ENCODE data around the gene KLHL17.
A peak's percentile ranks its signal among the peaks of the same experiment; 100 is the strongest.

Gene KLHL17

DNA sequence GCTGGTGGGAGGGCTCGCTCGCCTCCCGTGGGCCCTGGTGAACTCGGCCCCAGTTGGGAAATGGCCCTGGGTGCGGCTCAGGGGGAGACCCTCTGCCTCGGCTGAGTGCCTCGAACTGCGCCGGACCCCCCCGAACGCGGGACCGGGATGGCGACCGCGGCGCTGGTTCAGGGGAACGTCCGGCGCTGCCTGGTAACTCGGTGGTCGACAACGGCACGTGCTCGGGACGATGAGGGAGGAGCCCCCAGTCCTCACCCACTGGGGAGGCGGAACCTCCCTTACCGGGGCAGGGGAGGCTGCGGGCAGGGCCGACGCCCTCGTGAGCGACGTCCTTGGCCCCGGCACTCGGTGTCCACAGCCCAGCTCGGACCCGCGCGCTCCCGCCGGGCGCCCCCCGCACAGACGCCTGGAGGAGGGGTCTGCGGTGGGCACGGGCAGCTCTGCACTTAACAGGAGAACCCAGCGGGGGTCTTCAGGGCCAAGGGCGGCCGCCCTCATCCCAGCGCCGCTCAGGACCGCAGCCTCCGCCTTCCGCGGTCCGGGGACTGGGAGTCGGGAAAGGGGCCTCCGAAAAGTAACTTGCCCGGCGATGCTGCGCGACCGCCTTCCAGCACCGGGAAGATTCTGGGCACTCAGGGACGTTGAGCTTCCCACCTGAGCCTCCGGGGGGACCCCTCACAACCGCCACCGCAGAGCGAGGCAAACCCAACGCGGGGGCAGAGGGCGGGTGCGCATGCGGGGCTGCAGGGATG is 37.8 kb downstream of the KLHL17 start:
- no peak overlapping the region for H3K27ac ChIP-seq
- no peak overlapping the region for H3K9ac ChIP-seq (ENCODE audit: insufficient read length)
- H3K9me3 ChIP-seq (ENCODE audit: low read depth, low read length) = no peaks in the 10 kb centered on the region
- TF ChIP-seq FOXP2 (optimal IDR thresholded peaks at IDR 0.05; ENCODE audit: control extremely low read depth, extremely low read length, insufficient read depth) (no peak), EZH2 (IDR thresholded peaks at IDR 0.05) (no peak), POLR2AphosphoS5 (IDR thresholded peaks at IDR 0.05; ENCODE audit: borderline replicate concordance, low read depth, low read length) (no peak; the same call in 1 of the 2 replicates)
- peak overlapping the region; percentile 98 for H3K4me3 ChIP-seq
- no peaks in the 10 kb centered on the region for H3K36me3 ChIP-seq (ENCODE audit: insufficient read depth, low read length)
- no peak for DNase-seq (ENCODE audit: low read depth, low spot score)

DNA sequence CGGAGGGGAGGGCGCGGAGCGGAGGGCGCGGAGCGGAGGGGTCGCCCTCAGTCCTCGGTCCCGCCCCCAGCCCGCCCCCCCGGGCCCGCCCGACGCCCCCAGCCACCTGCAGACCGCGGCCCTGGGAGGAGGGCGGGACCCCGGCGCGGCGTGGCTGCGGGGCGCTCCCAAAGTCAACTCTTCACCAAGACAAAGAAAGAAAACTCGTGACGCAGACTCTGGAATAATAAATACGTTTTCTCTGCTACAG is 38.3 kb downstream of the KLHL17 start:
- peak overlapping the region; percentile 68 for H3K27ac ChIP-seq
- no peaks in the 10 kb centered on the region for H3K9me3 ChIP-seq (ENCODE audit: low read depth, low read length)
- DNase-seq (ENCODE audit: low read depth, low spot score) = no peak
- TF ChIP-seq POLR2AphosphoS5 (IDR thresholded peaks at IDR 0.05; ENCODE audit: borderline replicate concordance, low read depth, low read length) (peak; percentile 45; the same call in 1 of the 2 replicates), FOXP2 (optimal IDR thresholded peaks at IDR 0.05; ENCODE audit: control extremely low read depth, extremely low read length, insufficient read depth) (no peak), EZH2 (IDR thresholded peaks at IDR 0.05) (no peak)
- peak overlapping the region; percentile 98 for H3K4me3 ChIP-seq
- H3K36me3 ChIP-seq (ENCODE audit: insufficient read depth, low read length) = no peaks in the 10 kb centered on the region
- peak overlapping the region; percentile 99 for H3K9ac ChIP-seq (ENCODE audit: insufficient read length)

DNA sequence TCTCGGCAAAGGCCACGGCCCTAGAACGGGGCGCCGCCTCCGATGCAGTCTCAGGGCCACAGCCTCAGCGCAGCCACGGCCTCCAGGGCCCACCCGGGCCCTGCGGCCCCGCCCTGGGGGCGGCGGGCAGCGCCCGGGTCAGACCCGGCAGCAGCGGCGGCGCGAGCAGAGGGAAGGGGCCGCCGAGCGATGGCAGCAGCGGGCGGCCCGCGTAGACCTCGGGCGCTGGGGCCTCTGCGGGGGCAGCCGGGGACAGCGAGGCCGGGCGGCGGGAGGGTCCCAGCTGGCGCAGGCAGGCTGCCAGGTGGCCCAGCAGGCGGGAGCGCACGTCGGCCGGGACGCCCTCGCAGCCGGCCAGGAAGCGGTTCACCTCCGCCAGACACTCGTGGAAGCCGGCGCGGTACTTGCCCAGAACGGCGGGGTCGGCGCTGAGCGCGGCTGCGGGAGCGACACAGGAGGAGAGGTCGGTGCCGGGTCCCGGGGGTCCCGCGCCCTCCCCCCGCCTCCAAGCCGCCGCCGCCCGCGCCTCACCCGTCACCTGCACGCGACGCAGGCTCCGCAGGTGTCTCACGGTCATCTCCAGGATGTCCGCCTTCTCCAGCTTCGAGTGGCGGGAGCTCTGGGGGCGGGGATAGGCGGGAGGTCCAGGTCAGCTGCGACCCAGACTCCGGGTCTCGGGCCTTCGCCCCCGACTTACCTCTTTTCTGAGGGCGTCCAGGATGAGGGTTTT is 38.8 kb downstream of the KLHL17 start:
- no peak for TF ChIP-seq FOXP2 (optimal IDR thresholded peaks at IDR 0.05; ENCODE audit: control extremely low read depth, extremely low read length, insufficient read depth)
- no peak for TF ChIP-seq EZH2 (IDR thresholded peaks at IDR 0.05)
- no peak for TF ChIP-seq POLR2AphosphoS5 (IDR thresholded peaks at IDR 0.05; ENCODE audit: borderline replicate concordance, low read depth, low read length)
- peak overlapping the region; percentile 98 for H3K4me3 ChIP-seq
- no peak for DNase-seq (ENCODE audit: low read depth, low spot score)
- H3K27ac ChIP-seq = peak overlapping the region; percentile 81
- H3K9ac ChIP-seq (ENCODE audit: insufficient read length) = peak overlapping the region; percentile 99
- no peaks in the 10 kb centered on the region for H3K36me3 ChIP-seq (ENCODE audit: insufficient read depth, low read length)
- no peaks in the 10 kb centered on the region for H3K9me3 ChIP-seq (ENCODE audit: low read depth, low read length)

DNA sequence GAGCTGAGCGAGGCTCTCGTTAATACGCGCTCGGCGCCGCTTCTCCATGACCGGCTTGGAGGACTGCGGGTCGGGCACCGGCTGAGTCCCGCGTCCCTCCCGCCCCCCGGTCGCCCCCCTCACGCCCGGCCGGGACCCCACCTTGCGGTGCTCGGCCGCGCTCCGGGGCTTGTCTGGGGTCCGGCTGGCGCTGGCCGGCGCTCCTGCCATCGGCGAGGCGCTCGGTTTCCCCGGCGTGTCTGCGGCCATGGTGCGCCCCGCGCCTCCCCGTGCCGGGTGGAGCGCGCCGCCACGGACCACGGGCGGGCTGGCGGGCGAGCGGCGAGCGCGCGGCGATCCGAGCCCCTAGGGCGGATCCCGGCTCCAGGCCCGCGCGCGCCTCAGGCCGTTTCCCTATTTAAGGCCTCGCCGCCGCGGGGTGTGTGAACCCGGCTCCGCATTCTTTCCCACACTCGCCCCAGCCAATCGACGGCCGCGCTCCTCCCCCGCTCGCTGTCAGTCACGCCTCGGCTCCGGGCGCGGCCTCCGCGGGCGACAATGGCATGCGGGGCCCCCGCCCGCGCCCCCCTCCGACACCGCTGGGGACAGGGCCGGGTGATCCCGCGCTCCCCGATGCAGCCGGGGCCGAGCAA is 39.5 kb downstream of the KLHL17 start, which contains the start of gene HES4:
TSS of gene HES4 (minus strand) at position 373 of the 632 bp plus-strand sequence. CDS start at position 249, 124 bp downstream.
- H3K9ac ChIP-seq (ENCODE audit: insufficient read length) = peak within 1 kb of the TSS; percentile 99
- no peaks in the 10 kb centered on the region for H3K9me3 ChIP-seq (ENCODE audit: low read depth, low read length)
- peak; percentile 40 for DNase-seq (ENCODE audit: low read depth, low spot score)
- no peaks in the 10 kb centered on the region for H3K36me3 ChIP-seq (ENCODE audit: insufficient read depth, low read length)
- H3K4me3 ChIP-seq = peak within 1 kb of the TSS; percentile 98
- no peak for TF ChIP-seq EZH2 (IDR thresholded peaks at IDR 0.05)
- no peak for TF ChIP-seq FOXP2 (optimal IDR thresholded peaks at IDR 0.05; ENCODE audit: control extremely low read depth, extremely low read length, insufficient read depth)
- 0 out of 2 replicates have a peak, but pooled peaks have one; percentile 15 for TF ChIP-seq POLR2AphosphoS5 (IDR thresholded peaks at IDR 0.05; ENCODE audit: borderline replicate concordance, low read depth, low read length)
- peak within 1 kb of the TSS; percentile 98 for H3K27ac ChIP-seq

DNA sequence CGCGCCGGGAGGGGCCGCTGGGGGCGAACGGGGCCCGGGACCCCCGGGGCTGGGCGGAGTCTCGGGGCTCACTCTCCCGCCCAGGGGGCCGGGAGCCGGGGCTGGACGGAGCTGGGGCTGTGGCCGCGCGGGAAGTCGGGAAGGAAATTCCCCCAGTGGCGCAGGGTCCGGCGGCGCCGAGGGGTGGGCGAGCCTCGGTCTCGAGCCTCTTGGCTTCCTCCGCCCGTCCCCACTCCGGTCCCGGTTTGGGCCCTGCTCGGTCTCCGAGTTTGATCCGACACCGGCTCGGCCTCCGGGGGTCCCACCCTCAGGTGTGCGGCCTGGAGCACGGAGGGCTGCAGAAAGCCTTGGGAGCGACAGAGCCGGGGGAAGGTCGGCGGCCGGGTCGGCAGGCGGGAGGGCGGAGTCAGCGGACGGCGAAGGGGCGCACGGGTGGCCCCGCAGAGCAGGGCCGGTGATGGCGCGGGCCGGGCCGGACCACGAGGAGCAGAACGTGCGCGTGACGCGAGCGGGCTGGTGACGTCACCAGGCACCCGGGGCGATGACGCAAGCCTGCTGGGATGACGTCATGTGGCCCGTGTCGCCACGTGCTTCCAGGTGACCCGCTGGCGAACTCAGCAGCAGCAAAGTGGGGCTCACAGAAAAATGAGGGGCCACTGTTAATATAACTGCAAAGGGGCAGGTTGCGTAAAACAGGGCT is 40.1 kb downstream of the KLHL17 start:
- peak overlapping the region; percentile 99 for H3K9ac ChIP-seq (ENCODE audit: insufficient read length)
- TF ChIP-seq FOXP2 (optimal IDR thresholded peaks at IDR 0.05; ENCODE audit: control extremely low read depth, extremely low read length, insufficient read depth) (no peak), POLR2AphosphoS5 (IDR thresholded peaks at IDR 0.05; ENCODE audit: borderline replicate concordance, low read depth, low read length) (no peak; the same call in 1 of the 2 replicates), EZH2 (IDR thresholded peaks at IDR 0.05) (no peak)
- H3K27ac ChIP-seq = peak overlapping the region; percentile 98
- DNase-seq (ENCODE audit: low read depth, low spot score) = no peak
- H3K9me3 ChIP-seq (ENCODE audit: low read depth, low read length) = no peaks in the 10 kb centered on the region
- no peaks in the 10 kb centered on the region for H3K36me3 ChIP-seq (ENCODE audit: insufficient read depth, low read length)
- peak overlapping the region; percentile 98 for H3K4me3 ChIP-seq

DNA sequence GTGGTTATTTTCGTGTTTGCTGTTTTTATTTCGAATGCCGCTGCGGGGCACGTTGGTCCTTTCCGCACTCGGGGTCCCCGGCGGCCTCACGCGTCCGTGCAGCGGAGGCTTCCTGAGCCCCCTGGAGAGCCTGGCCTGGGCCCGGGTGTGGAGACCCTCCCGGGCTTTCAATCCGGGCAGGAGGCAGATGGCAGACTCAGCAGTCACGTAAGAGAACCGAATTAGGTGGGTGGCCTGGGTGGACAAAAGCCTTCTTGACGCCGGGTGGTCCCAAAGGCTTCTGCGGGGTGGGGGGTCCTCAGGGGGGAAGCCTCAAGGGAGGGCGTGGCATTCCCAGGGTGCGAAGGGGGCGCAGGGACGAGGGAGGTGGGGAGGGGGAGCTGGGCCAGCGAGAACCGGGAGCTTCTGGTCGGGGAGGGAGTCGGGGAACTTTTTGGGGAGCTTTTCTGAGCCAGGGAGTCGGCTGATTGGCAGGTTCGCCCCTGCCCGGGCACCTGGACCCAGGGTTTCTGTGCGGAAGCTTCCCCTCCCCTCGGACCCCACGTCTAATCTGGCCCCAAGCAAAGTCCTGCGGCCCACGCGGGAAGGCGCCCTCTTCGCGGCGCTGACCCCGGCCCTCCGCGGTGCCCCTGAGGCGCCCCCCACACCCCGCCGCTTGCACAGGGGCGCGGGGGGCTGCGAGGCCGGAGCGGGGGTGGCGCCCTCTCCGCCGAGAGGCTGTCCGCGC is 40.8 kb downstream of the KLHL17 start:
- Histone ChIP-seq H3K9ac (ENCODE audit: insufficient read length) (peak overlapping the region; percentile 99), H3K4me3 (peak overlapping the region; percentile 98), H3K36me3 (ENCODE audit: insufficient read depth, low read length) (no peaks in the 10 kb centered on the region), H3K9me3 (ENCODE audit: low read depth, low read length) (no peaks in the 10 kb centered on the region), H3K27ac (peak overlapping the region; percentile 98)
- TF ChIP-seq EZH2 (IDR thresholded peaks at IDR 0.05) (no peak), POLR2AphosphoS5 (IDR thresholded peaks at IDR 0.05; ENCODE audit: borderline replicate concordance, low read depth, low read length) (no peak), FOXP2 (optimal IDR thresholded peaks at IDR 0.05; ENCODE audit: control extremely low read depth, extremely low read length, insufficient read depth) (no peak)
- DNase-seq (ENCODE audit: low read depth, low spot score) = no peak

DNA sequence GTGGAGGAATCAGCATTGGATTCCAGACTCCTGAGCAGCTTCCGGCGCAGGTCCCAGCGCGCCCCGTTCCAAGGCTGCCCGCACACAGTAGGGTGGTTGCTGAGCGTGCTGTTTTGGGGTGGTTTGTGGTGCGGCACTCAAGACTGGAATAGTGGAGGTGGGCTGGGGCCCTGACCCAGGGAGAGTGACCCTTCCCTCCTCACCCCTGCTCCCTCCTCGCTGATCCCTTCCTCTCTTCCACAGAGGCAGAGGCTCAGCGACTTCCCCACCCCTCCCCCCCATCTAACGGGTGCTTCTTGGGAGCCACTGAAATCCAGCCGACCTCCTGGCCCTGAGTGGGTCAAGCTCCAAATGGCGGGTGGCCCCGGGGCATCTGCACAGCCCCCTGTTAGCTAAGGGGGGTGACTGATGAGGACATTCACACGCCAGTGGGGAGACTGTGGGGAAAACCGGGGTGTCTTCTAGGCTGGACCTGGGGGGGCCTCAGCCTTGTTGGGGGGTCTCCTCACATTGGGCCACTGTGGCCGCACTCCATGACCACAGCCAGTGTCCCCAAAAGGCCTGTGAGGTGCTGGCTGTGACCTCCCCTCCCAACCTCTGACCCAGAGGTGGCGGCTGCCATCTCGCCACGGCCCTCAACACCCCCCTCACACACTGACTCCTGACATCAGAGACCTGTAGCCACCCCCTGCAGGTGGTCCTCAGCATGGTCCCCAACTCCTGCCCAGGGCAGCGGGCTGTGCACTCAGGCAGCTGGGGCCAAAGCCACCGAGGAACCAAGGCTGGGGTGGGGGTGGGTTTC is 43.4 kb downstream of the KLHL17 start:
- no peak overlapping the region for H3K9ac ChIP-seq (ENCODE audit: insufficient read length)
- no peaks in the 10 kb centered on the region for H3K36me3 ChIP-seq (ENCODE audit: insufficient read depth, low read length)
- no peak for TF ChIP-seq EZH2 (IDR thresholded peaks at IDR 0.05)
- TF ChIP-seq FOXP2 (optimal IDR thresholded peaks at IDR 0.05; ENCODE audit: control extremely low read depth, extremely low read length, insufficient read depth) = no peak
- no peak for TF ChIP-seq POLR2AphosphoS5 (IDR thresholded peaks at IDR 0.05; ENCODE audit: borderline replicate concordance, low read depth, low read length)
- no peak overlapping the region for H3K4me3 ChIP-seq
- H3K9me3 ChIP-seq (ENCODE audit: low read depth, low read length) = no peaks in the 10 kb centered on the region
- no peak overlapping the region for H3K27ac ChIP-seq
- DNase-seq (ENCODE audit: low read depth, low spot score) = no peak
